Measurements from ENCODE around the gene TRDN.

GRCh38 chr6:123515715-123516114 lies 121.0 kb downstream of the TRDN start:
- TF ChIP-seq SP1 (CRISPR knock-in tag; conservative IDR thresholded peaks at IDR 0.05): no peak
- TF ChIP-seq NFYB (CRISPR knock-in tag; conservative IDR thresholded peaks at IDR 0.05; ENCODE audit: low read depth): no peak
- TF ChIP-seq ETV6 (CRISPR knock-in tag; IDR thresholded peaks at IDR 0.05): no peak
- no peak for TF ChIP-seq MYBL2 (CRISPR knock-in tag; IDR thresholded peaks at IDR 0.05)
- no peak for TF ChIP-seq ZNF281 (CRISPR knock-in tag; IDR thresholded peaks at IDR 0.05)
